Left ventricle myocardium inferior (tissue), 1 donor: ENCODE data around the gene FAM9C. TPM values are rescaled to one million over a fixed set of nuclear protein-coding genes. Genes with fewer than 3 reads are reported as not detected.

ENCODE experiments used
- DNase-seq: peaks from one replicate; pipeline ENCODE4 v3.0.0-alpha.2; 2020
- H3K27ac ChIP-seq: fragments of 200-600 bp; replicated peaks from 2 replicates; pipeline ENCODE4 v1.8.0; 2021
- H3K27me3 ChIP-seq: fragments of 200-600 bp; 2 replicates; pipeline ENCODE4 v1.8.0; 2021; ENCODE audit warnings: low read depth
- H3K36me3 ChIP-seq: fragments of 200-600 bp; 2 replicates; pipeline ENCODE4 v1.8.0; 2021
- H3K4me1 ChIP-seq: fragments of 200-600 bp; 2 replicates; pipeline ENCODE4 v1.8.0; 2021
- H3K4me3 ChIP-seq: fragments of 200-600 bp; 2 replicates; pipeline ENCODE4 v1.8.0; 2021; ENCODE audit warnings: mild to moderate bottlenecking, moderate library complexity
- H3K9me3 ChIP-seq: fragments of 200-600 bp; replicated peaks from 2 replicates; pipeline ENCODE4 v1.8.0; 2021
- CTCF ChIP-seq: fragments of 200-600 bp; IDR thresholded peaks from 2 replicates; pipeline ENCODE4 v1.8.0; 2021; ENCODE audit warnings: antibody characterized with exemption, mild to moderate bottlenecking, borderline replicate concordance
- intact Hi-C: fragments of 100-400 bp; cut with micrococcal nuclease; formaldehyde crosslinking; loops from one replicate; pipeline ENCODE4 v1.11.0; 2022
- total RNA-seq: library from RNA; stranded (reverse); fragmentation: NEBNext Ultra II Directional; extraction: Animal tissue kit (Norgen Biotek cat#: 25700); gene quantifications from one replicate; pipeline ENCODE4 v1.2.1, GENCODE V29; 2021
- donor health status: DM: no; HTN: yes; CAD: no; lungs with severe emphysema.

FAM9C gene
- total RNA-seq, 1 donor from 2014 or later: not detected

GRCh38 chrX:13010546-13010945, 33.9 kb downstream of the FAM9C start:
- Histone ChIP-seq H3K9me3 (no peaks in the 10 kb centered on the region), H3K27me3 (no peaks in the 10 kb centered on the region), H3K27ac (peak overlapping the region; percentile 27), H3K4me1 (peaks cover 9% of the 10 kb centered on the region), H3K4me3 (no peak overlapping the region), H3K36me3 (no peaks in the 10 kb centered on the region)
- no peak for DNase-seq
- intact Hi-C loops: no loop called here
- no peak for TF ChIP-seq CTCF

GRCh38 chrX:13009844-13010243, 34.6 kb downstream of the FAM9C start:
- H3K27ac ChIP-seq: no peak overlapping the region
- intact Hi-C loops: no loop called here
- H3K4me3 ChIP-seq: no peak overlapping the region
- H3K9me3 ChIP-seq: no peaks in the 10 kb centered on the region
- no peak for TF ChIP-seq CTCF
- no peaks in the 10 kb centered on the region for H3K27me3 ChIP-seq
- no peaks in the 10 kb centered on the region for H3K36me3 ChIP-seq
- DNase-seq: no peak
- H3K4me1 ChIP-seq: peaks cover 9% of the 10 kb centered on the region

GRCh38 chrX:13009273-13009672, 35.1 kb downstream of the FAM9C start:
- no peak for TF ChIP-seq CTCF
- no peaks in the 10 kb centered on the region for H3K36me3 ChIP-seq
- DNase-seq: no peak
- H3K9me3 ChIP-seq: no peaks in the 10 kb centered on the region
- no peak overlapping the region for H3K4me3 ChIP-seq
- peaks cover 9% of the 10 kb centered on the region for H3K4me1 ChIP-seq
- no peaks in the 10 kb centered on the region for H3K27me3 ChIP-seq
- H3K27ac ChIP-seq: no peak overlapping the region
- intact Hi-C loops: no loop called here

- H3K9me3 ChIP-seq: no peaks in the 10 kb centered on the region
- DNase-seq: no peak
- H3K27ac ChIP-seq: no peak overlapping the region
- no peaks in the 10 kb centered on the region for H3K27me3 ChIP-seq
- H3K4me1 ChIP-seq: peaks cover 9% of the 10 kb centered on the region
- H3K36me3 ChIP-seq: no peaks in the 10 kb centered on the region
- H3K4me3 ChIP-seq: no peak overlapping the region
- intact Hi-C loops: no loop called here
- TF ChIP-seq CTCF: no peak
Measured at GRCh38 chrX:13008851-13009250, 35.6 kb downstream of the FAM9C start.

GRCh38 chrX:13008189-13008533, 36.3 kb downstream of the FAM9C start:
- no peak for TF ChIP-seq CTCF
- H3K27ac ChIP-seq: no peak overlapping the region
- intact Hi-C loops: no loop called here

GRCh38 chrX:13007519-13008188, 36.8 kb downstream of the FAM9C start:
- DNase-seq: no peak
- intact Hi-C loops: no loop called here
- Histone ChIP-seq H3K9me3 (no peaks in the 10 kb centered on the region), H3K27me3 (no peaks in the 10 kb centered on the region), H3K27ac (no peak overlapping the region), H3K36me3 (no peaks in the 10 kb centered on the region), H3K4me1 (peaks cover 9% of the 10 kb centered on the region), H3K4me3 (no peak overlapping the region)
- TF ChIP-seq CTCF: no peak

More at GRCh38 chrX:13008189-13008533, 36.3 kb downstream of the FAM9C start:
- no peaks in the 10 kb centered on the region for H3K27me3 ChIP-seq
- peaks cover 9% of the 10 kb centered on the region for H3K4me1 ChIP-seq
- no peak for DNase-seq
- no peak overlapping the region for H3K4me3 ChIP-seq
- no peaks in the 10 kb centered on the region for H3K9me3 ChIP-seq
- no peaks in the 10 kb centered on the region for H3K36me3 ChIP-seq
